Parathyroid adenoma (tissue), 2 donors: ENCODE measurements around the gene OR2T8.

Source experiments
- H2AFZ ChIP-seq: fragments of 300-600 bp; sonication (generic); one replicate; pipeline ENCODE4 v1.7.0; 2017; ENCODE audit warnings: antibody characterized with exemption, mild to moderate bottlenecking
- H3K27ac ChIP-seq: fragments of 300-600 bp; sonication (generic); one replicate; pipeline ENCODE4 v1.7.0; 2017
- H3K27me3 ChIP-seq: fragments of 300-600 bp; sonication (generic); one replicate; pipeline ENCODE4 v1.7.0; 2017; ENCODE audit warnings: low read length; ENCODE audit not compliant: control insufficient read depth, insufficient read depth
- H3K36me3 ChIP-seq: fragments of 300-600 bp; sonication (generic); one replicate; pipeline ENCODE4 v1.7.0; 2017; ENCODE audit warnings: low read length; ENCODE audit not compliant: control insufficient read depth, insufficient read depth
- H3K4me1 ChIP-seq: fragments of 300-600 bp; sonication (generic); one replicate; pipeline ENCODE4 v1.7.0; 2017; ENCODE audit warnings: control low read depth
- H3K4me2 ChIP-seq: fragments of 300-600 bp; sonication (generic); one replicate; pipeline ENCODE4 v1.7.0; 2017; ENCODE audit warnings: low read length
- H3K4me3 ChIP-seq: fragments of 300-600 bp; sonication (generic); one replicate; pipeline ENCODE4 v1.7.0; 2017; ENCODE audit warnings: low read depth, low read length
- H3K79me2 ChIP-seq: fragments of 300-600 bp; sonication (generic); one replicate; pipeline ENCODE4 v1.7.0; 2017; ENCODE audit warnings: control low read depth
- H3K9ac ChIP-seq: fragments of 300-600 bp; sonication (generic); one replicate; pipeline ENCODE4 v1.7.0; 2017; ENCODE audit warnings: mild to moderate bottlenecking
- H3K9me3 ChIP-seq: fragments of 300-600 bp; sonication (generic); one replicate; pipeline ENCODE4 v1.7.0; 2017; ENCODE audit warnings: low read length; ENCODE audit not compliant: control insufficient read depth
- TF ChIP-seq, protein P1 (sequence below): fragments of 300-600 bp; sonication (generic); IDR thresholded peaks from one replicate; pipeline ENCODE4 v1.7.0; 2017; ENCODE audit warnings: antibody characterized with exemption, mild to moderate bottlenecking
- donor health status: primary hyperparathyroidism.

Gene OR2T8, protein sequence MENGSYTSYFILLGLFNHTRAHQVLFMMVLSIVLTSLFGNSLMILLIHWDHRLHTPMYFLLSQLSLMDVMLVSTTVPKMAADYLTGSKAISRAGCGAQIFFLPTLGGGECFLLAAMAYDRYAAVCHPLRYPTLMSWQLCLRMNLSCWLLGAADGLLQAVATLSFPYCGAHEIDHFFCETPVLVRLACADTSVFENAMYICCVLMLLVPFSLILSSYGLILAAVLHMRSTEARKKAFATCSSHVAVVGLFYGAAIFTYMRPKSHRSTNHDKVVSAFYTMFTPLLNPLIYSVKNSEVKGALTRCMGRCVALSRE

DNA sequence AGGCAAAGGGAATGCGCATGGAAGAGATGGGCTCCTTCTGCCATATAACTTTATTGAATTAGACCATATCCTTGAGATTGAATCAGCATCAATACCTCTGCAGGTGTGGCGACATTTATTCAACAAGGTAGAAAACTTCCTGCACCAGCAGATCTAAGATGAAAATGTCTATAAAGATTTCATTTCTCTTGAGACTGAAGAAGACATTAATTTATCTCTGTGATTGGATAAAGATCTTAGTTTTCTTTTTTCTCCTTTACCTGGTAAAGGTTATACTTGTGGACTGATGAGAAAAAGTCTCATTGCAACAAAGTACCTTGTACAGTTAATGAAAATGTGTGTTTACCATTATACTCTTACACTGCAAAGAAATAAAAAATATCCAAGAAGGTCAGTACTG, at the start of gene OR2T8:
Gene OR2T8 (plus strand): TSS at position 301 of the 400 bp plus-strand sequence. CDS start 766 bp downstream, outside the sequence.
- Histone ChIP-seq H3K9ac (no peak within 1 kb of the TSS), H2AFZ (no peak within 1 kb of the TSS), H3K4me2 (no peak within 1 kb of the TSS), H3K27ac (no peak within 1 kb of the TSS), H3K9me3 (no peaks in the 10 kb centered on the region), H3K4me3 (no peak within 1 kb of the TSS), H3K36me3 (no peaks in the 10 kb centered on the region), H3K79me2 (no peaks in the 10 kb centered on the region), H3K4me1 (no peaks in the 10 kb centered on the region), H3K27me3 (no peaks in the 10 kb centered on the region)
- TF ChIP-seq, protein P1, sequence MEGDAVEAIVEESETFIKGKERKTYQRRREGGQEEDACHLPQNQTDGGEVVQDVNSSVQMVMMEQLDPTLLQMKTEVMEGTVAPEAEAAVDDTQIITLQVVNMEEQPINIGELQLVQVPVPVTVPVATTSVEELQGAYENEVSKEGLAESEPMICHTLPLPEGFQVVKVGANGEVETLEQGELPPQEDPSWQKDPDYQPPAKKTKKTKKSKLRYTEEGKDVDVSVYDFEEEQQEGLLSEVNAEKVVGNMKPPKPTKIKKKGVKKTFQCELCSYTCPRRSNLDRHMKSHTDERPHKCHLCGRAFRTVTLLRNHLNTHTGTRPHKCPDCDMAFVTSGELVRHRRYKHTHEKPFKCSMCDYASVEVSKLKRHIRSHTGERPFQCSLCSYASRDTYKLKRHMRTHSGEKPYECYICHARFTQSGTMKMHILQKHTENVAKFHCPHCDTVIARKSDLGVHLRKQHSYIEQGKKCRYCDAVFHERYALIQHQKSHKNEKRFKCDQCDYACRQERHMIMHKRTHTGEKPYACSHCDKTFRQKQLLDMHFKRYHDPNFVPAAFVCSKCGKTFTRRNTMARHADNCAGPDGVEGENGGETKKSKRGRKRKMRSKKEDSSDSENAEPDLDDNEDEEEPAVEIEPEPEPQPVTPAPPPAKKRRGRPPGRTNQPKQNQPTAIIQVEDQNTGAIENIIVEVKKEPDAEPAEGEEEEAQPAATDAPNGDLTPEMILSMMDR, result no peak

DNA sequence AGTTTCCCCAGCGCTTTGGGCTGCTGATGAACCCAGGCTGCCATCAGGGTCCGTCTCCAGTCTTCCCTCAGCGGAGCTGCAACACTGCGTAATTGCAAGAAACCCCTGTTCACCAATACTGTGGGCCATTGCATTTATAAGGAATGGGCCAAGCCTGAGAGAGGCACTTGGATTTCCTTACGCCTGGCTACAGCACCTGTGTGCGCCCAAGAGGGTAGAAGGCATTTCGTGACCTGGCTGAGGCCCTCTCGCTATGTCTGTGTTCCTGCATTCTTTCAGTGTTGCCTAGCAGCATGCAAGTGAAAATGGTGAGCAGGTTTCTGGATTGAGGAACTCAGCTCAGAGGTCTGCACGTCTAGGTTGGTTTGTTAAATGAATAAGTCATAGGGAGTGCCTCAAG, 36.7 kb upstream of the OR2T8 start:
- H2AFZ ChIP-seq, result no peak overlapping the region
- no peak overlapping the region for H3K9ac ChIP-seq
- no peak overlapping the region for H3K4me3 ChIP-seq
- H3K27ac ChIP-seq, result no peak overlapping the region
- H3K4me2 ChIP-seq, result no peak overlapping the region
- no peaks in the 10 kb centered on the region for H3K9me3 ChIP-seq
- TF ChIP-seq, protein P1, result no peak
- no peaks in the 10 kb centered on the region for H3K27me3 ChIP-seq
- H3K4me1 ChIP-seq, result no peaks in the 10 kb centered on the region
- no peaks in the 10 kb centered on the region for H3K36me3 ChIP-seq
- H3K79me2 ChIP-seq, result no peaks in the 10 kb centered on the region

DNA sequence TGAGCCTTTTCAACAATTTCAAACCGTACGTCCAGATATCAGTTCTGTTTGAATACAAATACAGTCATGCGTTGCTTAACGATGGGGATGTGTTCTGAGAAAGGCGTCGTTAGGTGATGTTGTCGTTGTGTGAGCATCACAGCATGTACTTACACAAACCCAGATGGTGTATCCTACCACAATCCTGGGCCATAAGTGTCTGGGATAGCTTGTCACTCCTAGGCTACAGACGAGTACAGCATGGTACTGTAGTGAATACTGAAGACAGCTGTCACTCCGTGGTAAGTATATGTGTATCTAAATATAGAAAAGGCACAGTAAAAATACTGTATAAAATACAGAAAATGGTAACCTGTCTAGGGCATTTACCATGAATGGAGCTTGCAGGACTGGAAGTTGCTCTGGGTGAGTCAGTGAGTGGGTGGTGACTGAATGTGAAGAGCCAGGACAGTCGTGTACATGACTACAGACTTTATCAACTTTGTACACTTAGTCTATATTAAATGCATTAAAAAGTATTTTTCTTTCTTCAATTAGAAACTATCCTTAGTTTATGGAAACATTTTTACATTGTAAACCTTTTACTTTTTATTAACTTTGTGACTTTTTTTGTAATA, 35.1 kb upstream of the OR2T8 start:
- Histone ChIP-seq H3K4me3 (no peak overlapping the region), H3K79me2 (no peaks in the 10 kb centered on the region), H3K9ac (no peak overlapping the region), H3K9me3 (no peaks in the 10 kb centered on the region), H2AFZ (no peak overlapping the region), H3K27me3 (no peaks in the 10 kb centered on the region), H3K4me1 (no peaks in the 10 kb centered on the region), H3K27ac (no peak overlapping the region), H3K36me3 (no peaks in the 10 kb centered on the region), H3K4me2 (no peak overlapping the region)
- TF ChIP-seq, protein P1, result no peak

DNA sequence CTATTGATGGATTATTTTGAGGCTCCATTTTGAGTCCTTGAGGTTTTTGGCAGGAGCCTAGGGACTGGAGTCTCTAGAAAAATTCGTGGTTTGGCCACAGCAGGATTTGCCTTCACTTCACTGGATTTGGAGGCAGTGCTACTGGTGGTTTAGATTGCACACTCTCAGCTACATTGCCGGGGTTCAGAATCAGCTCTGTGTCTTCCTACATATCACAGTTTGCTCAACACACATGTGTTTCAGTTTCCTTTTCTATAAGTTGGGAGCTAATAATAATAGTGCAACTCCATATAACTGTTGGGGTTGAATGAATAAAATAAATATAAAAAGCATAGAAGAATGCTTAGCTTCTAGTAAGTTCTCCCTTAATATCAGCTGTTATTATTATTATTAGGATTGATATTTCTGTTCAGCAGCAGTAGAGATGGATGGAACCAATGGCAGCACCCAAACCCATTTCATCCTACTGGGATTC, 24.9 kb upstream of the OR2T8 start, which contains the start of gene OR2W3:
Gene OR2W3 (plus strand): TSS at position 425 of the 475 bp plus-strand sequence. CDS start 0 bp downstream, at position 425.
- Histone ChIP-seq H3K79me2 (no peaks in the 10 kb centered on the region), H3K27me3 (no peaks in the 10 kb centered on the region), H2AFZ (no peak within 1 kb of the TSS), H3K4me2 (no peak within 1 kb of the TSS), H3K4me3 (no peak within 1 kb of the TSS), H3K4me1 (no peaks in the 10 kb centered on the region), H3K36me3 (no peaks in the 10 kb centered on the region), H3K27ac (no peak within 1 kb of the TSS), H3K9me3 (no peaks in the 10 kb centered on the region), H3K9ac (no peak within 1 kb of the TSS)
- TF ChIP-seq, protein P1, result no peak
